H1 (cell line): ENCODE results near the gene CCL3. TPM values are rescaled to one million over a fixed set of nuclear protein-coding genes. Genes with fewer than 3 reads are reported as not detected.

Experiments
- CEBPB ChIP-seq: IDR thresholded peaks from 2 replicates; pipeline ENCODE4 v1.6.1; 2012; ENCODE audit warnings: low read depth, low read length
- CHD2 ChIP-seq: IDR thresholded peaks from 2 replicates; pipeline ENCODE4 v1.6.1; 2012; ENCODE audit warnings: low read length, improper control_type of control experiment
- CHD7 ChIP-seq: fragments of 300-600 bp; sonication (generic); IDR thresholded peaks from 2 replicates; pipeline ENCODE4 v1.7.1; 2012; ENCODE audit warnings: low read length, moderate library complexity, mild to moderate bottlenecking, inconsistent platforms; ENCODE audit not compliant: insufficient replicate concordance
- MAFK ChIP-seq: IDR thresholded peaks from 2 replicates; pipeline ENCODE4 v1.6.1; 2012; ENCODE audit warnings: low read depth, mild to moderate bottlenecking, improper control_type of control experiment, low read length
- NANOG ChIP-seq: IDR thresholded peaks from 2 replicates; pipeline ENCODE4 v1.6.1; 2011; ENCODE audit warnings: low read length, low read depth, mild to moderate bottlenecking, inconsistent platforms; ENCODE audit not compliant: insufficient read depth, poor library complexity, severe bottlenecking
- POLR2AphosphoS5 ChIP-seq: IDR thresholded peaks from 2 replicates; pipeline ENCODE4 v1.6.1; 2011; ENCODE audit warnings: low read depth, low read length
- POU5F1 ChIP-seq: IDR thresholded peaks from 2 replicates; pipeline ENCODE4 v1.6.1; 2011; ENCODE audit warnings: low read depth, mild to moderate bottlenecking, low read length, moderate library complexity
- SP1 ChIP-seq: IDR thresholded peaks from 2 replicates; pipeline ENCODE4 v1.6.1; 2011; ENCODE audit warnings: low read depth, low read length
- polyA plus RNA-seq, 7 experiments: library from polyadenylated mRNA; depleted of rRNA in 3 of 7; stranded (reverse) in 5 of 7; unstranded in 2 of 7; fragments of >200 nt in 5 of 7; fragments of 200-250 nt in 2 of 7; gene quantifications; 1 replicate in 5 of 7; 2 replicates in 1 of 7; 4 replicates in 1 of 7; pipeline versions ENCODE4 v1.2.1 to v1.2.3, GENCODE V29; 2011 to 2013; ENCODE audit warnings: missing spikeins in 2 of 7, mixed read lengths in 2 of 7
- total RNA-seq: library from RNA; stranded (reverse); fragmentation: NEBNext Ultra II Directional; extraction: Animal tissue kit (Norgen Biotek cat#: 25700); gene quantifications from 2 replicates; pipeline ENCODE4 v1.2.1, GENCODE V29; 2021

Gene CCL3
- total and polyA plus RNA-seq, 2 of the 8 experiments (the other 6 are each of a cell fraction or from before 2014, with no cell fraction given), result not detected

- no peak for TF ChIP-seq MAFK
- TF ChIP-seq POLR2AphosphoS5, result no peak
- TF ChIP-seq SP1, result no peak
- TF ChIP-seq CHD2, result no peak
- TF ChIP-seq POU5F1, result no peak
- no peak for TF ChIP-seq CEBPB
- no peak for TF ChIP-seq CHD7
- TF ChIP-seq NANOG, result no peak
Measured at GRCh38 chr17:36088670-36089338, 1.1 kb downstream of the CCL3 start (continued).
